IMR-90 (cell line): ENCODE measurements around the gene MCTP1.

Experiments used
- BHLHE40 ChIP-seq: fragments of 150-350 bp; IDR thresholded peaks from 2 replicates; pipeline ENCODE4 v1.6.1; 2016; ENCODE audit warnings: mild to moderate bottlenecking, low read depth, low read length
- CEBPB ChIP-seq: IDR thresholded peaks from 2 replicates; pipeline ENCODE4 v1.6.1; 2012; ENCODE audit warnings: low read depth, low read length, improper control_type of control experiment
- CHD1 ChIP-seq: IDR thresholded peaks from 2 replicates; pipeline ENCODE4 v1.6.1; 2012; ENCODE audit warnings: low read depth, low read length, improper control_type of control experiment
- FOS ChIP-seq: fragments of 150-350 bp; IDR thresholded peaks from 2 replicates; pipeline ENCODE4 v1.6.1; 2016; ENCODE audit warnings: low read depth, low read length
- MAZ ChIP-seq: IDR thresholded peaks from 2 replicates; pipeline ENCODE4 v1.6.1; 2012; ENCODE audit warnings: low read depth, mild to moderate bottlenecking, low read length, improper control_type of control experiment, moderate library complexity, borderline replicate concordance
- MXI1 ChIP-seq: IDR thresholded peaks from 2 replicates; pipeline ENCODE4 v1.6.1; 2012; ENCODE audit warnings: low read depth, mild to moderate bottlenecking, low read length, moderate library complexity, borderline replicate concordance
- POLR2A ChIP-seq: IDR thresholded peaks from 2 replicates; pipeline ENCODE4 v1.6.1; 2012; ENCODE audit warnings: mild to moderate bottlenecking, low read depth, low read length
- RAD21 ChIP-seq: IDR thresholded peaks from 2 replicates; pipeline ENCODE4 v1.6.1; 2012; ENCODE audit warnings: low read length, improper control_type of control experiment
- RCOR1 ChIP-seq: IDR thresholded peaks from 2 replicates; pipeline ENCODE4 v1.6.1; 2012; ENCODE audit warnings: mild to moderate bottlenecking, low read length, improper control_type of control experiment; ENCODE audit not compliant: insufficient replicate concordance
- RFX5 ChIP-seq: IDR thresholded peaks from 2 replicates; pipeline ENCODE4 v1.8.0; 2012; ENCODE audit warnings: low read depth, mild to moderate bottlenecking, low read length, moderate library complexity
- SMC3 ChIP-seq: fragments of 150-350 bp; IDR thresholded peaks from 2 replicates; pipeline ENCODE4 v1.6.1; 2016; ENCODE audit warnings: low read depth, mild to moderate bottlenecking, antibody characterized with exemption, low read length, moderate library complexity
- TF ChIP-seq, protein P1 (sequence below): conservative IDR thresholded peaks from 2 replicates; pipeline ENCODE4 v1.5.1; 2012; ENCODE audit warnings: mild to moderate bottlenecking, low read depth, low read length, improper control_type of control experiment
- TF ChIP-seq, protein P2 (sequence below): fragments of 150-350 bp; IDR thresholded peaks from 2 replicates; pipeline ENCODE4 v1.6.1; 2017; ENCODE audit warnings: mild to moderate bottlenecking, antibody characterized with exemption, low read length, low read depth
- TF ChIP-seq, protein P3 (sequence below): fragments of 150-350 bp; IDR thresholded peaks from 2 replicates; pipeline ENCODE4 v1.6.1; 2016; ENCODE audit warnings: low read depth, mild to moderate bottlenecking, low read length, moderate library complexity, borderline replicate concordance

DNA sequence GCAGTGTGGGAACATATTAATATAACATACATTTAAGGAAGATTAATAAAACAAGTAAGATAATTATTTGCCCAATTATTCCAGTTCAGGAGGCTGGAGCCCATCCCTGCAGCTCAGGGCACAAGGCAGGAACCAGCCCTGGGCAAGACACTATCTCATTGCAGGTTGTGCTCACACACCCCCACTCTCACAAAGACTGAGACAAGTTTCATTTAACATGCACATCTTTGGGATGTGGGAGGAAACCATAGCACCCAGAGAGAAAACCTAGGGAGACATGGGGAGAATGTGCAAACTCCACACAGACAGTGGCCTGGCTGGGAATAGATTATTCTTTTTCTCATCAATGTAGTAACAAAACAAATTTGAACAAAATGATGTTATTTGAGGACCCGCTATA, 279.1 kb downstream of the MCTP1 start:
- no peak for TF ChIP-seq RCOR1
- TF ChIP-seq, protein P1, sequence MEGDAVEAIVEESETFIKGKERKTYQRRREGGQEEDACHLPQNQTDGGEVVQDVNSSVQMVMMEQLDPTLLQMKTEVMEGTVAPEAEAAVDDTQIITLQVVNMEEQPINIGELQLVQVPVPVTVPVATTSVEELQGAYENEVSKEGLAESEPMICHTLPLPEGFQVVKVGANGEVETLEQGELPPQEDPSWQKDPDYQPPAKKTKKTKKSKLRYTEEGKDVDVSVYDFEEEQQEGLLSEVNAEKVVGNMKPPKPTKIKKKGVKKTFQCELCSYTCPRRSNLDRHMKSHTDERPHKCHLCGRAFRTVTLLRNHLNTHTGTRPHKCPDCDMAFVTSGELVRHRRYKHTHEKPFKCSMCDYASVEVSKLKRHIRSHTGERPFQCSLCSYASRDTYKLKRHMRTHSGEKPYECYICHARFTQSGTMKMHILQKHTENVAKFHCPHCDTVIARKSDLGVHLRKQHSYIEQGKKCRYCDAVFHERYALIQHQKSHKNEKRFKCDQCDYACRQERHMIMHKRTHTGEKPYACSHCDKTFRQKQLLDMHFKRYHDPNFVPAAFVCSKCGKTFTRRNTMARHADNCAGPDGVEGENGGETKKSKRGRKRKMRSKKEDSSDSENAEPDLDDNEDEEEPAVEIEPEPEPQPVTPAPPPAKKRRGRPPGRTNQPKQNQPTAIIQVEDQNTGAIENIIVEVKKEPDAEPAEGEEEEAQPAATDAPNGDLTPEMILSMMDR: no peak
- TF ChIP-seq POLR2A: no peak
- TF ChIP-seq SMC3: no peak
- TF ChIP-seq RAD21: no peak
- no peak for TF ChIP-seq FOS
- TF ChIP-seq, protein P2, sequence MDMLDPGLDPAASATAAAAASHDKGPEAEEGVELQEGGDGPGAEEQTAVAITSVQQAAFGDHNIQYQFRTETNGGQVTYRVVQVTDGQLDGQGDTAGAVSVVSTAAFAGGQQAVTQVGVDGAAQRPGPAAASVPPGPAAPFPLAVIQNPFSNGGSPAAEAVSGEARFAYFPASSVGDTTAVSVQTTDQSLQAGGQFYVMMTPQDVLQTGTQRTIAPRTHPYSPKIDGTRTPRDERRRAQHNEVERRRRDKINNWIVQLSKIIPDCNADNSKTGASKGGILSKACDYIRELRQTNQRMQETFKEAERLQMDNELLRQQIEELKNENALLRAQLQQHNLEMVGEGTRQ: no peak
- TF ChIP-seq CHD1: no peak
- no peak for TF ChIP-seq BHLHE40
- no peak for TF ChIP-seq MXI1
- TF ChIP-seq RFX5: no peak
- TF ChIP-seq MAZ: no peak
- TF ChIP-seq, protein P3, sequence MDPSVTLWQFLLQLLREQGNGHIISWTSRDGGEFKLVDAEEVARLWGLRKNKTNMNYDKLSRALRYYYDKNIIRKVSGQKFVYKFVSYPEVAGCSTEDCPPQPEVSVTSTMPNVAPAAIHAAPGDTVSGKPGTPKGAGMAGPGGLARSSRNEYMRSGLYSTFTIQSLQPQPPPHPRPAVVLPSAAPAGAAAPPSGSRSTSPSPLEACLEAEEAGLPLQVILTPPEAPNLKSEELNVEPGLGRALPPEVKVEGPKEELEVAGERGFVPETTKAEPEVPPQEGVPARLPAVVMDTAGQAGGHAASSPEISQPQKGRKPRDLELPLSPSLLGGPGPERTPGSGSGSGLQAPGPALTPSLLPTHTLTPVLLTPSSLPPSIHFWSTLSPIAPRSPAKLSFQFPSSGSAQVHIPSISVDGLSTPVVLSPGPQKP: no peak
- TF ChIP-seq CEBPB: no peak
